Measurements from ENCODE around the gene BOLA3.
"Not testable (repeated sequence)": the region's sequence is repeated elsewhere in the genome, so short reads cannot be mapped to it uniquely, and the experiment has no call there.

BOLA3 gene

DNA sequence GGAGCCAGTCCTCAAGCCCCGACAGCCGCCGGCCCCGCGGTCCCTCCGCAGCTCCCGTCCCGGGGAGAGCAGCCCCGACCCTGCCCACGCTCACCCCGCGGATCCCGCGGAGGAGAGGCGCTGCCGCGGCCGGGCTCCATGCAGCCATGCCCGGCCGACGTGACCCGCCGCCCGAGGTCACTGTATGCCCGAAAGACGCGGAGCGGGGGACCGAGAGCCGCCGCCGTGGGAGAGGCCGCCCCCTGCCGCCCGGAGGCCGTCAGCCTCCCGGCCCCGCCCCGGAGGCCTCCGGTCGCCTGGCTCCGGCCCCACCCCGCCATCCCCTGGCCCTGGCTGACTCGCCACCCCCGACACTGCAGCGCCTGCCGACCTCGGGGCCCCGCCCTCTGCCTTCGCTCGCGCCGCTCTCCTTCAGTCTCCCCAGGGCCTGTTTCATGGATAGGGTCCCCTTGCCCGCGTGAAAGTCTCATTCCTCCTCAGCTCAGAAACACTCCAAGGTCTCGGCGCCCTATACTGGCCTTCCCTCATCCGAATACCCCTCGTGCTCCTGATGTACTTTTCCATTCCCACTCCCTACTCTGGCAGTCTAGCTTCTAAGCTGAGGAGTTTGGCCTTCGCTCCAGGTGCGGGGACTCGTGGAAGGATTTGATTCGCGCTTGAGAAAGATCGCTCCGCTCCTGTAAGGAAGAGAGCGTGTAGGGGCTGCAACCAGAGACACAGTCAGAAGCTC, at the start of gene BOLA3:
TSS of gene BOLA3 (minus strand) at position 186 of the 730 bp plus-strand sequence. CDS start at position 148, 38 bp downstream.
- no peak for DNase-seq

DNA sequence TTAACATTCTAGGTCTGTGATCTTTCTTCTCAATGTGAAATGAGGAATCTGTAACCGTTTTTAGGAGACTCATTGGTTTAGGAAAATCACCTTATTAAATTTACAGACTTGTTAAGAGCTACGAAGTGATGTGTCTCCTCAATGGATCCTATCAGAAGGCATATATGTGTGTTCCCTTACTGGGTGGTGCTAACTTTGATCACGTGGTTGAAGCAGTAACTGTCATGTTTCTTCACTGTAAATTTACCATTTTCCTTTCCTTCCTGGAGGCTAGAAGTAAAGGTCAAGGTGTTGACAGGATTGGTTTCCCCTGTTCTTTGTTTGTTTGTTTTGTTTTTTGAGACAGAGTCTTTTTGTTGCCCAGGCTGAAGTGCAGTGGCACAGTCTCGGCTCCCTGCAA, 49.3 kb upstream of the BOLA3 start:
- no peak for DNase-seq

DNA sequence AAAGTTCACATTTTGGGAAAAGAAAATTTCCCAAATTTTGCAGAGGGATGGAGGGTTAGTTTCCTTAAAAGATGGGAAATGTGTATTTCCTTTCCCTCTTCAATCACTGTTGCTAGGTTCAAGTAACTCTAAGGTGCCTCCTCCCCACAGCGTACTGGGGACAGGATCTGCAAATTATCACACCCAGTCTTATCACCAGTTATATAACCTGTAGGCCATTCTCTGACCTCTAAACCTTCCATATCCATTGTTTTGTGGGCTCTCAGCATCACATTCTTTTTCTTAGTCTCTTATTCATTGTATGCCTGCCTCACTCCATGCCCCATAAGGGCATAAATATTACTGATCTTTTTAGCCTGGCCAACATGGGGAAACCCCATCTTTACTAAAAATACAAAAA, 47.1 kb upstream of the BOLA3 start:
- no peak for DNase-seq

- DNase-seq, result no peak
These were observed 44.1 kb upstream of the BOLA3 start for GRCh38 chr2:74191596-74192380.

DNA sequence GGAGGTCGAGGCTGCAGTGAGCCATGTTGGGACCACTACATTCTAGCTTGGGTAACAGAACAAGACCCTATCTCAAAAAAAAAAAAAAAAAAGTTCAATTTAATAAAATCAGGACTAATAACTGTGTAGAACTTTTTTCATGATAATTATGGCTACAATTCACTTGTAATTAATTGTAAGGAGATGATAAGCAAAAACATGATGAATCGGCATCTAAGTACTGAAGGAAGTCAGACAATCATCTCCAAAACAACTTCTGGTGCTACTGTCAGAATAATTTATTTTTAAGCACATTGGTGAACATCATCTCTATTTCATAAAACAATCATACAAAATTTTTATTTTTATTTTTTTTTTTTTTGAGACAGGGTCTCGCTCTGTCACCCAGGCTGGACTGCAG, 41.0 kb upstream of the BOLA3 start:
- no peak for DNase-seq

- DNase-seq, result no peak
These were observed 40.4 kb upstream of the BOLA3 start for GRCh38 chr2:74188018-74188601.

- DNase-seq, result not testable (repeated sequence)
These were observed 39.0 kb upstream of the BOLA3 start for GRCh38 chr2:74186706-74187105.

- no peak for DNase-seq
These were observed 38.3 kb upstream of the BOLA3 start for GRCh38 chr2:74186038-74186437.

GRCh38 chr2:74183878-74184277, 36.2 kb upstream of the BOLA3 start:
- no peak for DNase-seq

DNA sequence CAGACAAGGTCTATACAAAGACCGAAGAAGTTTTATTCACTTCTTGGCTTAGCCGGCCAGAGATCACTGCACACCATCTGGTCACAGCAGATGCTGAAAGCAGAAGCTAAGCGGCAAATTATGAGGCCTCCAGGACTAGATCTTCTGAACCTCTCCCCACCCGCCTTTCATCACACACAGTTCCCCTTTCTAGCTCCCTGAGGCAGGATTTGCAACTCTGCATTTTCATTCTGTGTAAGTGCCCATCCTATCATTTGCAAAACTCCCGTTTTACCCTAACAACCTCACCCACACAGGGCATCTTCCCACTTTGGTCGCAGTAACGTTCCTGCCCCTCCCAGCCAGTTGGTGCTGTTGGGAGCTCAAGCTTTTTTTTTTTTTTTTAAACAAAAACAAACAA, 34.0 kb upstream of the BOLA3 start:
- DNase-seq, result no peak

GRCh38 chr2:74179063-74179865, 31.6 kb upstream of the BOLA3 start:
- DNase-seq, result no peak

DNA sequence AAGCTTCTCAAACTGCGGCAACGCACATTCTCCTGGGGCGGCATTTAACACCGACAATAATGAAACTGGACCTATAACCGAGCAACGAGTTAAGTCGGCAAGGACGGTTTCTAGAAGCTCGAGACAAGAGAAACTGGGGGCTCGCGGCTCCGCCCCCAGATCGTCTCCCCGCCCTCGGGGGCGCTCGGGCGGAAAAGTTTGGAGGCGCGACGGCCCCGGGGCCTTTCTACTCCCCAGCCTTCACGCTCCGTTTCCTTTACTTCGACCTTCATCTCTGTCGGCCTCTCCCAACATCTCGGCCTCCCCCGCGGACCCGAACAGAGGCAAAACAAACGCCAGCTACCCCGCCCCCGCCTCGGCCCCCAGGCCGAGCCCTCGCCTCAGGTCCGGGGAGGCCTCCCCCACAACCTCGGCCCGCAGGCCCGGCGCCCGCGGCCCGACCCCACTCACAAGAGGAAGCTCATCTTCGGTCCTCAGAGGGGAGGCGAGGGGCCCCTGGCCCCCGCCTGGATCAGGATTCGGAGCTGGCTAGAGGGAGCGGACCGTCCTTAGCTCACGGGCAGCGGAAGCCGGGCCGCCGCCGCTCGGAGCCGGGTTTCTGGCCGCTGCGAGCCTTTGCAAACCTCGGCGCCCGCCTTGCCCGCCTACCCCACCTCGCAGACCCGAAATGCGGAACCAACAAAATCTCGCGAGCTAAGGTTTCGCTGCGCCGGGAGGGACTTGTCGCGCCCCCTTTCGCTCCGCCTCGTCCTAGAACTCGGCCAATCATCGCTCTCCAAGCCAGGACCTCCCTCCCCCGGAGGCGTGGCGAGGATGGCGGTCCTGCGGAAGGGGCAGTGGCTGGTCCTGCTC, 30.7 kb upstream of the BOLA3 start, which contains the start of gene MOB1A:
TSS of gene MOB1A (minus strand) at position 669 of the 852 bp plus-strand sequence. CDS start at position 464, 205 bp downstream.
- DNase-seq, result peak; percentile 87

- DNase-seq, result no peak
These were observed 30.0 kb upstream of the BOLA3 start for GRCh38 chr2:74177696-74178095.

DNA sequence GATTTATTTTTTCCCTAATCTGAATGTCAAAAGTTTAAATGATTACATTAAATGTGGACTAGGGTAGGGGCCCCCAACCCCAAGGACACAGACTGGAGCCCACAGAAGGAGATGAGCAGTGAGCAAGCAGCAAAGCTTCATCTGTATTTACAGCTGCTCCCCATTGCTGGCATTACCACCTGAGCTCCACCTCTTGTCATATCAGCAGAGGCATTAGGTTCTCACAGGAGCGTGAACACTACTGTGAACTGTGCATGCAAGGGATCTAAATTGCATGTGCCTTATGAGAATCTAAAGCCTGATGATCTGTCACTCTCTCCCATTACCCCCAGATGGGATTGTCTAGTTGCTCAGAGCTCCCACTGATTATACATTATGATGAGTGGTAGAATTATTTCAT, 27.2 kb upstream of the BOLA3 start:
- DNase-seq, result no peak

- DNase-seq, result no peak
These were observed 21.0 kb upstream of the BOLA3 start for GRCh38 chr2:74168739-74169138.

- DNase-seq, result no peak
These were observed 17.0 kb upstream of the BOLA3 start for GRCh38 chr2:74164761-74165160.

- no peak for DNase-seq
These were observed 15.2 kb upstream of the BOLA3 start for GRCh38 chr2:74162951-74163350.

- DNase-seq, result no peak
These were observed 8.1 kb upstream of the BOLA3 start for GRCh38 chr2:74155830-74156229.

- no peak for DNase-seq
These were observed 5.2 kb upstream of the BOLA3 start for GRCh38 chr2:74152954-74153353.

DNA sequence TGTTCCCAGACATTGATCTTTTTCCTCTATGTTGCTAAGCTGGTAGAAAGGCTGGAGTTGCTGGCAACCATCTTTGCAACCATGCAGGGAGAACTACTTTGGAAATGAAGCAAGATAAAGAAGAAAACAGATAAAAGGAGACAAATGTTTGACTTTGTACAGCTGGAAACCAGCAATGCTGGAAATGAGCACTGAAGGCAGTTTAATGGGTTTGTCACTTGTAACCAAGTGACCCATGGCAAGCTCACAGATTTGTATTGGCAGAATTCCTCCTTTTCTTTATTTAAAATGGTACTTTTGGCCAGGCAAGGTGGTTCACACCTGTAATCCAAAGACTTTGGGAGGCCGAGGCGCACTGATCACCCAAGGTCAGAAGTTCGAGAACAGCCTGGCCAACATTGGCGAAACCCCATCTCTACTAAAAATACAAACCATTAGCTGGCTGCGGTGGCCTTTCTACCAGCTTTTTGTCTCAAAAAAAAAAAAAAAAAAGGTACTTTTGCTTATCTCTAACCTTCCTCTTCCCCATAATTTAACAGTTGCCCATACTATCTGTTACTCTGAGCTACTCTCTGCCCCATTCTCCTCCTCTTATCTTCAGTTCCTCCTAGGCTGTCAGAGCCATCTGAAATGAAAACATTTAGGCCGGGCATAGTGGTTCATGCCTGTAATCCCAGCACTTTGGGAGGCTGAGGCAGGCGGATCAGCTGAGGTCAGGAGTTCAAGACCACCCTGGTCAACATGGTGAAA, 2.0 kb upstream of the BOLA3 start:
- no peak for DNase-seq

DNA sequence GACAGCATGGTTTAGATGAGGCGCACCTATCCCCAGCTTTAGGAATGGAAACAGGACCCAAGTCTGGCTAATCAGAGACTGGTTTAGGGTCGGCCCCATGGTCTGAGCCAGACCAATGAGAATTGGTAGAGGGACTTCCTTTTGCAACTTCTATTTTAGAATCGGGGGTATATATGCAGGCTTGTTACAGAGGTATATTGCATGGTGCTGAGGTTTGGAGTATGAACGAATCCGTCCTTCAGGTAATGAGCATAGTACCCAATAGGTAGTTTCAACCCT, 1.5 kb upstream of the BOLA3 start:
- no peak for DNase-seq
